K562 (cell line): ENCODE measurements around the gene CCDC28B. TPM values are rescaled to one million over a fixed set of nuclear protein-coding genes. Genes with fewer than 3 reads are reported as not detected.
A peak's percentile ranks its signal among the peaks of the same experiment; 100 is the strongest.

Source experiments
- AFF4 ChIP-seq: sonication (generic); formaldehyde crosslinking; IDR thresholded peaks from 2 replicates; pipeline ENCODE4 v1.8.0; 2023; ENCODE audit warnings: mild to moderate bottlenecking, missing genetic modification reagents
- CREBBP ChIP-seq: IDR thresholded peaks from one replicate; pipeline ENCODE4 v1.6.1; 2012; ENCODE audit warnings: low read depth, mild to moderate bottlenecking, control low read depth, inconsistent platforms, low read length
- CREM ChIP-seq: IDR thresholded peaks from 2 replicates; pipeline ENCODE4 v1.6.1; 2014; ENCODE audit warnings: antibody characterized with exemption, low read depth
- DDX20 ChIP-seq: fragments of 450-650 bp; IDR thresholded peaks from 2 replicates; pipeline ENCODE4 v1.6.1; 2016; ENCODE audit warnings: missing genetic modification characterization, low read depth, mild to moderate bottlenecking, missing compliant biosample characterization, moderate library complexity
- ELF4 ChIP-seq: fragments of 450-650 bp; formaldehyde crosslinking; IDR thresholded peaks from 2 replicates; pipeline ENCODE4 v1.4.0; 2022; ENCODE audit warnings: missing genetic modification characterization
- HLTF ChIP-seq: fragments of 450-650 bp; IDR thresholded peaks from 2 replicates; pipeline ENCODE4 v1.6.1; 2016
- ILK ChIP-seq: fragments of 450-650 bp; IDR thresholded peaks from 2 replicates; pipeline ENCODE4 v1.6.1; 2016; ENCODE audit warnings: missing genetic modification characterization, low read depth, mild to moderate bottlenecking, missing compliant biosample characterization, moderate library complexity, borderline replicate concordance
- MECOM ChIP-seq: fragments of 250-450 bp; sonication (Bioruptor Pico); IDR thresholded peaks from 2 replicates; pipeline ENCODE4 v1.8.0; 2022; ENCODE audit warnings: inconsistent platforms
- NFYB ChIP-seq: IDR thresholded peaks from 2 replicates; pipeline ENCODE4 v1.6.1; 2011; ENCODE audit warnings: mild to moderate bottlenecking, moderate library complexity; ENCODE audit not compliant: insufficient read length; ENCODE audit errors: extremely low read depth
- NRF1 ChIP-seq, 2 experiments: fragments of 450-650 bp; IDR thresholded peaks in 1 of 2; conservative IDR thresholded peaks in 1 of 2; 2 replicates each; pipeline ENCODE4 v1.6.1; 2014; ENCODE audit warnings: mild to moderate bottlenecking in 2 of 2
- PHF8 ChIP-seq: fragments of 200-600 bp; sonication (generic); IDR thresholded peaks from 2 replicates; pipeline ENCODE4 v1.6.1; 2012; ENCODE audit warnings: mixed run types, mild to moderate bottlenecking, inconsistent platforms, low read length, moderate library complexity, borderline replicate concordance
- POLR2A ChIP-seq: fragments of 450-650 bp; conservative IDR thresholded peaks from 2 replicates; pipeline ENCODE4 v1.6.1; 2016
- POLR2B ChIP-seq: fragments of 450-650 bp; IDR thresholded peaks from 2 replicates; pipeline ENCODE4 v1.6.1; 2018; ENCODE audit warnings: low read depth; ENCODE audit not compliant: partially characterized antibody
- POLR2H ChIP-seq: IDR thresholded peaks from 2 replicates; pipeline ENCODE4 v1.6.1; 2016; ENCODE audit warnings: missing genetic modification characterization, low read depth, mild to moderate bottlenecking, control low read depth, missing compliant biosample characterization, moderate library complexity
- PYGO2 ChIP-seq: fragments of 450-650 bp; IDR thresholded peaks from 2 replicates; pipeline ENCODE4 v1.6.1; 2016; ENCODE audit warnings: mild to moderate bottlenecking, missing genetic modification characterization, moderate library complexity, missing compliant biosample characterization
- RBM25 ChIP-seq: fragments of 200-400 bp; formaldehyde crosslinking; IDR thresholded peaks from 2 replicates; pipeline ENCODE4 v1.6.1; 2018; ENCODE audit warnings: low read length, low read depth, moderate library complexity; ENCODE audit not compliant: severe bottlenecking
- RFX7 ChIP-seq: fragments of 250-450 bp; sonication (Bioruptor Pico); IDR thresholded peaks from 2 replicates; pipeline ENCODE4 v1.5.1; 2021; ENCODE audit warnings: mild to moderate bottlenecking
- SMARCE1 ChIP-seq: fragments of 450-650 bp; IDR thresholded peaks from 2 replicates; pipeline ENCODE4 v1.7.1; 2016; ENCODE audit warnings: mild to moderate bottlenecking
- SREBF2 ChIP-seq: sonication (generic); formaldehyde crosslinking; IDR thresholded peaks from 2 replicates; pipeline ENCODE4 v1.4.0; 2020; ENCODE audit warnings: mild to moderate bottlenecking, missing genetic modification reagents
- U2AF2 ChIP-seq: fragments of 200-400 bp; formaldehyde crosslinking; optimal IDR thresholded peaks from 2 replicates; pipeline ENCODE3; 2017; ENCODE audit warnings: low read depth, mild to moderate bottlenecking, low read length
- ZBTB1 ChIP-seq: sonication (generic); formaldehyde crosslinking; IDR thresholded peaks from 2 replicates; pipeline ENCODE4 v1.8.1; 2023; ENCODE audit warnings: missing genetic modification reagents, low read depth, mild to moderate bottlenecking, borderline replicate concordance
- ZFPM2 ChIP-seq: fragments of 250-450 bp; sonication (Bioruptor Pico); IDR thresholded peaks from 2 replicates; pipeline ENCODE4 v1.5.1; 2022; ENCODE audit warnings: mild to moderate bottlenecking
- ZNF408 ChIP-seq: fragments of 250-450 bp; sonication (Bioruptor Pico); IDR thresholded peaks from 2 replicates; pipeline ENCODE4 v1.4.0; 2020; ENCODE audit warnings: low read depth, mild to moderate bottlenecking, moderate library complexity
- polyA plus RNA-seq, 8 experiments: library from polyadenylated mRNA; depleted of rRNA in 4 of 8; stranded (reverse) in 5 of 8; unstranded in 3 of 8; fragments of >200 nt; fragmentation: Nextera tagmentation in 2 of 8; fragmentation: Illumina TruSeq in 1 of 8; extraction: Ambion mirVana in 2 of 8; extraction: Trizol in 1 of 8; gene quantifications; 2 replicates each; pipeline versions ENCODE4 v1.2.1 to v1.2.3, GENCODE V29; 2011 to 2014; ENCODE audit warnings: inconsistent platforms in 1 of 8, missing spikeins in 1 of 8
- total RNA-seq, 7 experiments: library from RNA; depleted of rRNA in 6 of 7; stranded (reverse); fragments of >200 nt in 6 of 7; fragmentation: Illumina TruSeq in 2 of 7; extraction: Trizol in 2 of 7; gene quantifications; 2 replicates each; pipeline versions ENCODE4 v1.2.1 to v1.2.3, GENCODE V29; 2011 to 2021; ENCODE audit warnings: low replicate concordance in 1 of 7
- TF ChIP-seq, protein P1 (sequence below), 2 experiments: fragments of 450-650 bp; conservative IDR thresholded peaks; 2 replicates each; pipeline ENCODE4 v1.6.1; 2017; ENCODE audit warnings: mild to moderate bottlenecking in 2 of 2, moderate library complexity in 2 of 2

Gene CCDC28B
- total and polyA plus RNA-seq, 9 of the 15 experiments (the other 6 are each of a cell fraction or from before 2014, with no cell fraction given): 5.7 to 54.5 (median 31.7) TPM

GRCh38 chr1:32205401-32206370, 5.3 kb downstream of the CCDC28B start, which contains the start of gene IQCC (continued):
- TF ChIP-seq CREBBP: no peak
- TF ChIP-seq POLR2H: peak; percentile 22; the same call in 1 of the 2 replicates
- no peak for TF ChIP-seq DDX20 (tag)
- TF ChIP-seq POLR2B: peak; percentile 92
- TF ChIP-seq ZBTB1 (CRISPR knock-in tag): no peak
- no peak for TF ChIP-seq SREBF2 (CRISPR knock-in tag)
- no peak; the same call in none of the 2 replicates for TF ChIP-seq ELF4
- no peak for TF ChIP-seq HLTF
- no peak for TF ChIP-seq U2AF2
- TF ChIP-seq PYGO2 (tag): no peak
- no peak for TF ChIP-seq MECOM (CRISPR knock-in tag)
- TF ChIP-seq SMARCE1: peak; percentile 56; the same call in 1 of the 2 replicates
- no peak for TF ChIP-seq ZNF408 (CRISPR knock-in tag)
- no peak for TF ChIP-seq RBM25
- TF ChIP-seq PHF8: peak; percentile 89; the same call in 1 of the 2 replicates
- no peak for TF ChIP-seq ZFPM2 (CRISPR knock-in tag)
- peak; percentile 98 for TF ChIP-seq NRF1 (conservative IDR thresholded peaks at IDR 0.05 in 1 of 2, IDR thresholded peaks at IDR 0.05 in 1 of 2)
- no peak for TF ChIP-seq NFYB
- TF ChIP-seq RFX7: no peak
- TF ChIP-seq AFF4: peak; percentile 76; the same call in 1 of the 2 replicates
- TF ChIP-seq ILK (tag): no peak
- TF ChIP-seq CREM: peak; percentile 99
- TF ChIP-seq POLR2A: peak; percentile 94
- TF ChIP-seq, protein P1, sequence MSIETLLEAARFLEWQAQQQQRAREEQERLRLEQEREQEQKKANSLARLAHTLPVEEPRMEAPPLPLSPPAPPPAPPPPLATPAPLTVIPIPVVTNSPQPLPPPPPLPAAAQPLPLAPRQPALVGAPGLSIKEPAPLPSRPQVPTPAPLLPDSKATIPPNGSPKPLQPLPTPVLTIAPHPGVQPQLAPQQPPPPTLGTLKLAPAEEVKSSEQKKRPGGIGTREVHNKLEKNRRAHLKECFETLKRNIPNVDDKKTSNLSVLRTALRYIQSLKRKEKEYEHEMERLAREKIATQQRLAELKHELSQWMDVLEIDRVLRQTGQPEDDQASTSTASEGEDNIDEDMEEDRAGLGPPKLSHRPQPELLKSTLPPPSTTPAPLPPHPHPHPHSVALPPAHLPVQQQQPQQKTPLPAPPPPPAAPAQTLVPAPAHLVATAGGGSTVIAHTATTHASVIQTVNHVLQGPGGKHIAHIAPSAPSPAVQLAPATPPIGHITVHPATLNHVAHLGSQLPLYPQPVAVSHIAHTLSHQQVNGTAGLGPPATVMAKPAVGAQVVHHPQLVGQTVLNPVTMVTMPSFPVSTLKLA (conservative IDR thresholded peaks at IDR 0.05): peak; percentile 86 to 90
